ENCODE measurements around the gene ZMYND8. TPM values are rescaled to one million over a fixed set of nuclear protein-coding genes. Genes with fewer than 3 reads are reported as not detected.

The ZMYND8 gene
- total and polyA plus RNA-seq, 2 donors, result 14.8 to 28.5 TPM

- no peak for DNase-seq (ENCODE audit: low read depth in 6 of 9, low spot score in 9 of 9)
- WGBS, result 98% methylated on average over 51 of the region's 51 CpGs
These were observed 117.5 kb downstream of the ZMYND8 start for GRCh38 chr20:47238780-47239718.

DNA sequence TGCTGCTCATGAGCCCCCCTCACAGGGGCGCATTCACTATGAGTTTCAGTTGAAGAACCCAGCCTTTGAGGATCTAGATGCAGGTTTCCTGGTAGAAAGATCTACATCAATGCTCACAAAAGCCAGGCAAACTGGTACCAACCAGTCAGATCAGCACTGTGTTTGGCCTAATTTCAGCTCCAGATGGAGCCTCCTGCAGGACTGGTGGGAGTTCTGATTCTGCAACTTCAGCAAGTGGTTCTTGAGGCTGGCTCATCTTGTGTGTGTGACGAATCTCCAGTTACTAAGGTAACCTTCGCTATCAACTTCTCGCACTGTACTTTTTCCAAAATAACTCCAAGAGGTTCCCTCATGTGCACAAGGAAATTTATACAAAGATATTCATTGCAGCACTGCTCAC, 118.8 kb downstream of the ZMYND8 start:
- Histone ChIP-seq H3K27me3 (ENCODE audit: control insufficient read depth in 2 of 2, insufficient read depth in 1 of 2, low read length in 1 of 2) (no peaks in the 10 kb centered on the region), H3K9me3 (ENCODE audit: control insufficient read depth in 2 of 2, insufficient read depth in 1 of 2, low read length in 1 of 2) (no peaks in the 10 kb centered on the region), H3K27ac (ENCODE audit: low read depth in 1 of 2, low read length in 1 of 2) (no peak overlapping the region), H3K4me3 (ENCODE audit: low read length in 2 of 2) (no peak overlapping the region), H3K36me3 (ENCODE audit: control insufficient read depth in 2 of 2, insufficient read depth in 2 of 2, low read length in 1 of 2) (peaks cover 65 to 68% of the 10 kb centered on the region in 2 donors), H3K4me1 (ENCODE audit: control insufficient read depth in 2 of 2, insufficient read depth in 2 of 2, low read length in 2 of 2) (no peaks in the 10 kb centered on the region)
- no peak for DNase-seq (ENCODE audit: low read depth in 6 of 9, low spot score in 9 of 9)
- over 99% methylated on average over 4 of the region's 4 CpGs for WGBS

More at GRCh38 chr20:47238780-47239718, 117.5 kb downstream of the ZMYND8 start:
- Histone ChIP-seq H3K4me3 (ENCODE audit: low read length in 2 of 2) (no peak overlapping the region), H3K9me3 (ENCODE audit: control insufficient read depth in 2 of 2, insufficient read depth in 1 of 2, low read length in 1 of 2) (no peaks in the 10 kb centered on the region), H3K36me3 (ENCODE audit: control insufficient read depth in 2 of 2, insufficient read depth in 2 of 2, low read length in 1 of 2) (peaks cover 59 to 65% of the 10 kb centered on the region in 2 donors), H3K27ac (ENCODE audit: low read depth in 1 of 2, low read length in 1 of 2) (no peak overlapping the region), H3K27me3 (ENCODE audit: control insufficient read depth in 2 of 2, insufficient read depth in 1 of 2, low read length in 1 of 2) (no peaks in the 10 kb centered on the region), H3K4me1 (ENCODE audit: control insufficient read depth in 2 of 2, insufficient read depth in 2 of 2, low read length in 2 of 2) (no peaks in the 10 kb centered on the region)

GRCh38 chr20:47236639-47236900, 119.9 kb downstream of the ZMYND8 start:
- no peak for DNase-seq (ENCODE audit: low read depth in 6 of 9, low spot score in 9 of 9)
- Histone ChIP-seq H3K4me3 (ENCODE audit: low read length in 2 of 2) (no peak overlapping the region), H3K36me3 (ENCODE audit: control insufficient read depth in 2 of 2, insufficient read depth in 2 of 2, low read length in 1 of 2) (peaks cover 57 to 62% of the 10 kb centered on the region in 2 donors), H3K27ac (ENCODE audit: low read depth in 1 of 2, low read length in 1 of 2) (no peak overlapping the region), H3K27me3 (ENCODE audit: control insufficient read depth in 2 of 2, insufficient read depth in 1 of 2, low read length in 1 of 2) (no peaks in the 10 kb centered on the region), H3K4me1 (ENCODE audit: control insufficient read depth in 2 of 2, insufficient read depth in 2 of 2, low read length in 2 of 2) (no peaks in the 10 kb centered on the region), H3K9me3 (ENCODE audit: control insufficient read depth in 2 of 2, insufficient read depth in 1 of 2, low read length in 1 of 2) (no peaks in the 10 kb centered on the region)
- WGBS, result 98% methylated on average over 1 of the region's 1 CpG

DNA sequence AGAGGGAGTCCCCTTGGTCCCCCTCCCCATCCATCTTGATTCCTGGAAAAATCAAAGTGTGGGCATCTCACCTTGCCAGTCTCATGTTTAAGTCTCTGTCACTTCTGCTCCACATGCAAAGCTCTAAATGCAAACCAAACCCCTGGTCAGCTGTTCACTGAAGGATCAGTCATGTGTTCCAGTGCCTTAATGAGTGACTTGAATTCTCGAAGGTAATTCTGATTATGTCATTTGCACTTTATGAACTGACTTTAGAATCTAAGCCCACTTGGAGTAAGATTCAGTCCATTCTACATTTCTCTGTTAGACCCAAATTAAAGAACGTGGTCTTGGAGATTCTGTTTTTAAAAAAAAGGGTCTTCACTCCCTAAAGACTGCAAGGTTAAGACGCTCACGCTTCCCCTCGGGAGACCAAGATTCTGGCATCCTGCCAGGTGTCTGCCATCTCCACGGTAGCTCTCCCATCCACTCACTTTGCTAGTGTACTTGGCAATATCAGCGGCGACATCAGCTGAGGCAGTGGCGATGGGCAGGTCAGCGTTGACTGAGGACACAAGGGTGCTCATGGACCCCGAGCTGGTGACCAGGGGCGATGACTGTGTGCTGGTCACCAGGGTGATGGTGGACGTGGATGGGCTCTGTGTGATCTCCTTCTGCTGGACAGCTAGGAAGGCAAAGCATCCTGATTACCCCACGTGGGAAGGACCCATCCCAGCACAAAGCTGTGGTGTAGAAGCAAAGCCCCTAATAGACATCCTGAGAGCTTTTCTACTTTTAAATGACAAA, 120.5 kb downstream of the ZMYND8 start:
- H3K36me3 ChIP-seq (ENCODE audit: control insufficient read depth in 2 of 2, insufficient read depth in 2 of 2, low read length in 1 of 2), result peaks cover 57 to 62% of the 10 kb centered on the region in 2 donors
- WGBS, result 96% methylated on average over 14 of the region's 14 CpGs
- H3K27me3 ChIP-seq (ENCODE audit: control insufficient read depth in 2 of 2, insufficient read depth in 1 of 2, low read length in 1 of 2), result no peaks in the 10 kb centered on the region
- no peaks in the 10 kb centered on the region for H3K4me1 ChIP-seq (ENCODE audit: control insufficient read depth in 2 of 2, insufficient read depth in 2 of 2, low read length in 2 of 2)
- no peak overlapping the region for H3K4me3 ChIP-seq (ENCODE audit: low read length in 2 of 2)
- no peak overlapping the region for H3K27ac ChIP-seq (ENCODE audit: low read depth in 1 of 2, low read length in 1 of 2)
- H3K9me3 ChIP-seq (ENCODE audit: control insufficient read depth in 2 of 2, insufficient read depth in 1 of 2, low read length in 1 of 2), result no peaks in the 10 kb centered on the region
- no peak for DNase-seq (ENCODE audit: low read depth in 6 of 9, low spot score in 9 of 9)

DNA sequence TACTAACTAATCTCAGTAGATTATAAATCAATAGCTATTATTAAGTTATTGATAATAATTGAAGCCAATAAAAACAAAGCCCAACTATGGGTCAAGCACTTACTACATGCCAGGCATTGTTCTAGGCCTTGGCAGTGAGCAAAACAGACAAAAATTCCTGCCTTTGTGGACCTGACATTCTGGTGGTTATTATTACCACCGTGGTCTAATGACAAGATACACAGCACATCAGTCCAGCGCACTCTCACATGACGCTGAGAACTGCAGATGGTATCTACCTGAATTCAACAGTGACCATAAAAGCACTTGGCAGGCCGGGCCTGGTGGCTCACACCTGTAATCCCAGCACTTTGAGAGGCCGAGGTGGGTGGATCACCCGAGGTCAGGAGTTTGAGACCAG, 121.4 kb downstream of the ZMYND8 start:
- Histone ChIP-seq H3K4me3 (ENCODE audit: low read length in 2 of 2) (no peak overlapping the region), H3K27me3 (ENCODE audit: control insufficient read depth in 2 of 2, insufficient read depth in 1 of 2, low read length in 1 of 2) (no peaks in the 10 kb centered on the region), H3K27ac (ENCODE audit: low read depth in 1 of 2, low read length in 1 of 2) (no peak overlapping the region), H3K4me1 (ENCODE audit: control insufficient read depth in 2 of 2, insufficient read depth in 2 of 2, low read length in 2 of 2) (no peaks in the 10 kb centered on the region), H3K9me3 (ENCODE audit: control insufficient read depth in 2 of 2, insufficient read depth in 1 of 2, low read length in 1 of 2) (no peaks in the 10 kb centered on the region), H3K36me3 (ENCODE audit: control insufficient read depth in 2 of 2, insufficient read depth in 2 of 2, low read length in 1 of 2) (peaks cover 60 to 71% of the 10 kb centered on the region in 2 donors)
- no peak for DNase-seq (ENCODE audit: low read depth in 6 of 9, low spot score in 9 of 9)
- WGBS, result 97% methylated on average over 6 of the region's 6 CpGs

GRCh38 chr20:47233333-47234188, 122.9 kb downstream of the ZMYND8 start:
- WGBS, result 98% methylated on average over 9 of the region's 9 CpGs
- Histone ChIP-seq H3K36me3 (ENCODE audit: control insufficient read depth in 2 of 2, insufficient read depth in 2 of 2, low read length in 1 of 2) (peaks cover 63 to 70% of the 10 kb centered on the region in 2 donors), H3K27ac (ENCODE audit: low read depth in 1 of 2, low read length in 1 of 2) (no peak overlapping the region), H3K4me3 (ENCODE audit: low read length in 2 of 2) (no peak overlapping the region), H3K27me3 (ENCODE audit: control insufficient read depth in 2 of 2, insufficient read depth in 1 of 2, low read length in 1 of 2) (no peaks in the 10 kb centered on the region), H3K4me1 (ENCODE audit: control insufficient read depth in 2 of 2, insufficient read depth in 2 of 2, low read length in 2 of 2) (no peaks in the 10 kb centered on the region), H3K9me3 (ENCODE audit: control insufficient read depth in 2 of 2, insufficient read depth in 1 of 2, low read length in 1 of 2) (no peaks in the 10 kb centered on the region)
- no peak for DNase-seq (ENCODE audit: low read depth in 6 of 9, low spot score in 9 of 9)

DNA sequence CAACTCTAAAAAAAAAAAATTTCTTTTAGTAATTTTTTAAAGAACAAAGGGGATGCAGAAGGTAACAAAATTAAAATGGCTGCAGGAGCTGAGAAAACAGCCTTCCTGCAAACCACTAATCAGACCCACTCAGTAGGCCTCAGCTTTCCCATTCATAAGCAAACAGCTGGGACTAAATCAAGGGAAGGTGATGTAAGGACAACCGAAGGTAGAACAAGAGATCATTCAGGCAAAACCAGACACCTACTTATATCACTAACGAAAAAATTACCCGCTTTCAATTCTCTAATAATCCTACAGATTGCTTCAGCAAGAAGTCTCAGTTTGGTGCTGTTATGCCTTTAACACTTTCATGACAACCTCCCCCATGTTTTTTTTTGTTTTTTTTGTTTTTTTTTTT, 124.0 kb downstream of the ZMYND8 start:
- no peak for DNase-seq (ENCODE audit: low read depth in 6 of 9, low spot score in 9 of 9)
- H3K27me3 ChIP-seq (ENCODE audit: control insufficient read depth in 2 of 2, insufficient read depth in 1 of 2, low read length in 1 of 2), result no peaks in the 10 kb centered on the region
- H3K9me3 ChIP-seq (ENCODE audit: control insufficient read depth in 2 of 2, insufficient read depth in 1 of 2, low read length in 1 of 2), result no peaks in the 10 kb centered on the region
- H3K27ac ChIP-seq (ENCODE audit: low read depth in 1 of 2, low read length in 1 of 2), result no peak overlapping the region
- no peak overlapping the region for H3K4me3 ChIP-seq (ENCODE audit: low read length in 2 of 2)
- H3K36me3 ChIP-seq (ENCODE audit: control insufficient read depth in 2 of 2, insufficient read depth in 2 of 2, low read length in 1 of 2), result peaks cover 63 to 66% of the 10 kb centered on the region in 2 donors
- WGBS, result 95% methylated on average over 3 of the region's 3 CpGs
- no peaks in the 10 kb centered on the region for H3K4me1 ChIP-seq (ENCODE audit: control insufficient read depth in 2 of 2, insufficient read depth in 2 of 2, low read length in 2 of 2)

GRCh38 chr20:47231382-47232039, 125.0 kb downstream of the ZMYND8 start:
- WGBS, result 94% methylated on average over 16 of the region's 16 CpGs
- Histone ChIP-seq H3K4me3 (ENCODE audit: low read length in 2 of 2) (no peak overlapping the region), H3K4me1 (ENCODE audit: control insufficient read depth in 2 of 2, insufficient read depth in 2 of 2, low read length in 2 of 2) (no peaks in the 10 kb centered on the region), H3K27me3 (ENCODE audit: control insufficient read depth in 2 of 2, insufficient read depth in 1 of 2, low read length in 1 of 2) (no peaks in the 10 kb centered on the region), H3K9me3 (ENCODE audit: control insufficient read depth in 2 of 2, insufficient read depth in 1 of 2, low read length in 1 of 2) (no peaks in the 10 kb centered on the region), H3K36me3 (ENCODE audit: control insufficient read depth in 2 of 2, insufficient read depth in 2 of 2, low read length in 1 of 2) (peaks cover 66 to 69% of the 10 kb centered on the region in 2 donors), H3K27ac (ENCODE audit: low read depth in 1 of 2, low read length in 1 of 2) (no peak overlapping the region)
- DNase-seq (ENCODE audit: low read depth in 6 of 9, low spot score in 9 of 9), result no peak
